AG08395 (cell line): Measurements from ENCODE around the gene SLC35F3.
"Not testable (repeated sequence)": the region's sequence is repeated elsewhere in the genome, so short reads cannot be mapped to it uniquely, and the experiment has no call there.

Source experiments
- DNase-seq: peaks from one replicate; pipeline ENCODE4 v3.0.0; 2012; ENCODE audit warnings: mixed read lengths, low spot score

The SLC35F3 gene

GRCh38 chr1:234199476-234200127 lies 295.1 kb downstream of the SLC35F3 start:
- no peak for DNase-seq

GRCh38 chr1:234200566-234200965 lies 296.1 kb downstream of the SLC35F3 start:
- DNase-seq = no peak

GRCh38 chr1:234201600-234201999 lies 297.1 kb downstream of the SLC35F3 start:
- DNase-seq = no peak

GRCh38 chr1:234205966-234206365 lies 301.5 kb downstream of the SLC35F3 start:
- DNase-seq = no peak

- peak; percentile 67 for DNase-seq
Measured at GRCh38 chr1:234206651-234207284, 302.3 kb downstream of the SLC35F3 start.

GRCh38 chr1:234208351-234208750 lies 303.9 kb downstream of the SLC35F3 start:
- no peak for DNase-seq

DNA sequence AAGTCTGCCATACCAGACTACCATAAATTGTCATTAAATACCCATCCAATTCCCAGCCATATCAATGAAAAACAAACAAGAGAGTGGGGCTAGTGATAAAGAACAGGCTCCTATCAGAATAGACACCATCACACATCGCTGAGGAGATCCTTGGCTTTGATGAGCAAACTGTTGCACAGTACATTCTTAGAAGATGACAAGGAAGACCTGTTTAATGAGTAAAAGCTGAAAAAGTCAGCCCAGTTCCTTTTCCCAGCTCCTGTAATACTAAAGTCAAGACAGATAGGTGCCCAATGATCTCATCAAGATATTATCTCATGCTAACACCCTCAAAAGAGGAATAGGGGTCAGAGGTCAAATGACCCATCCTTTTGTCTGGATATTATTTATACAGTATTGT lies 304.3 kb downstream of the SLC35F3 start:
- no peak for DNase-seq

DNA sequence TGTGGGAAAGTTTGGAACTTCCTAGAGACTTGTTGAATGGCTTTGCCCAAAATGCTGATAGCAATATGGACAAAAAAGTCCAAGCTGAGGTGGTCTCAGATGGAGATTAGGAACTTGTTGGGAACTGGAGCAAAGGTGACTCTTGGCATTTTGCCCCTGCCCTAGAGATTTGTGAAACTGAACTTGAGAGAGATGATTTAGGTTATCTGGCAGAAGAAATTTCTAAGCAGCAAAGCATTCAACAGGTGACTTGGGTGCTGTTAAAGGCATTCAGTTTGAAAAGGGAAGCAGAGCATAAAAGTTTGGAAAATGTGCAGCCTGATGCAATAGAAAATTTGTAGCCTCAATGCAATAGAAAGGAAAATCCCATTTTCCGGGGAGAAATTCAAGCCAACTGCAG lies 306.0 kb downstream of the SLC35F3 start:
- DNase-seq = not testable (repeated sequence)

DNA sequence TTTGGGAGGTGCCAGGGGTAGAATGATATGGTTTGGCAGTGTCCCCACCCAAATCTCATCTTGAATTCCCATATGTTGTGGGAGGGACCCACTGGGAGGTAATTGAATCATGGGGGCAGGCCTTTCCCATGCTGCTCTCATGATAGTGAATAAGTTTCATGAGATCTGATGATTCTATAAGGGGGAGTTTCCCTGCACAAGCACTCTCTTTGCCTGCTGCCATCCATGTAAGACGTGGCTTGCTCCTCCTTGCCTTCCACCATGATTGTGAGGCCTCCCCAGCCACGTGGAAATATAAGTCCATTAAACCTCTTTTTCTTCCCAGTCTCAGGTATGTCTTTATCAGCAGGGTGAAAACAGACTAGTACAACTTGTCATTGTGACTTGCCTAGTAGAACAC lies 307.4 kb downstream of the SLC35F3 start:
- not testable (repeated sequence) for DNase-seq

- DNase-seq = no peak
Measured at GRCh38 chr1:234212764-234213657, 308.5 kb downstream of the SLC35F3 start.

DNA sequence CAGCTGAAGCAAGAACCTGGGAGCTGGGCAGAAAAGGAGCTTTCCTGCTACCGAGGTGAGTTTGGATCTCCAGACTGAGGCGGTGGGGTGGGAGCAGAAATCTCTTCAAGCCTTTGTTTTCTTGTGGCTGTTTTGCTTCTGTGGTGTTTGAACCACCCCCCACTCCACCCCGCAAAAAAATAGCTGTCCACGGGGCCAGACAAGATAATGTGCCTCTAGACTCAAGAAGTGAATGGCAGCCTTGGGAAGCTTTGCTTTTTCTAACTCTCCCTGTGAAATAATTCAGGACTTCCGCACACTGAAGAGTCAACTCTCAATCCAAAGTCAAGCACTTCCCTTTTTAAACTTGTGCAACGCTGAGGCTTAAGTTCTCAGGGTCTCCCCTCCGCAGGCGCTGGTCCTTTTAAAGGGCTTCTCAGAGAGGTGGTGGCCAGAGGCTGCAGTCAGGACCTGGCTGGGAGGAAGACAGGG lies 309.2 kb downstream of the SLC35F3 start:
- DNase-seq = no peak

- DNase-seq = no peak
Measured at GRCh38 chr1:234214129-234214910, 309.8 kb downstream of the SLC35F3 start.

- no peak for DNase-seq
Measured at GRCh38 chr1:234214911-234215892, 310.7 kb downstream of the SLC35F3 start.

DNA sequence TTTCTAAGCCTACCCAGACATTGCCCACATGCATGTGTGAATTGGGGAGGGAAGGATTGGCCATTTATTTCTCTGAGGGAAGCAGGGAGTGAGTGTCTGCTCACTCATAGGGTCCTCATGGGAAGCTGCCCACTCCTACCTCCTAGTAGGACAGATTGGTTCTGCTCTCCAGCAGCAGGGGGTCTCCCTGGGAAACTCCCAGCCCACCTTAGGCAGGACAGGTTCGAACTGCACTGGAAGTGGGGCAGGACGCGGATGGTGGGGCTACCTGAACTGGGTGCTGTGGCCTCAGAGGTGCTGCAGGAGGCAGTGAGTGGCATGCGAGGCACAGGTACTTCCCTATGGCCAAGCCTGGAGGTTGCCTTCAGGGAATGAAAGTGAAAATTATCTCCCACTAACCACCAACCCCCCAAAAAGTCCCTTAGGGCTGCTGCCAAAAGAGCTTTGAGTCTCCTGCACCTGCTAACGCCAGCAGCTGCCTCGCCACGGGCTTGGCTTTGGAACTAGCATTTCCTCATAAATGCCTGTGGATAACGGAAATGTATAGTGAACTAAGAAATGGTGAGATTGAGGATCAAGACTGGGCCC lies 311.7 kb downstream of the SLC35F3 start:
- no peak for DNase-seq

GRCh38 chr1:234217316-234217840 lies 312.9 kb downstream of the SLC35F3 start:
- DNase-seq = no peak

GRCh38 chr1:234218078-234218477 lies 313.6 kb downstream of the SLC35F3 start:
- no peak for DNase-seq

DNA sequence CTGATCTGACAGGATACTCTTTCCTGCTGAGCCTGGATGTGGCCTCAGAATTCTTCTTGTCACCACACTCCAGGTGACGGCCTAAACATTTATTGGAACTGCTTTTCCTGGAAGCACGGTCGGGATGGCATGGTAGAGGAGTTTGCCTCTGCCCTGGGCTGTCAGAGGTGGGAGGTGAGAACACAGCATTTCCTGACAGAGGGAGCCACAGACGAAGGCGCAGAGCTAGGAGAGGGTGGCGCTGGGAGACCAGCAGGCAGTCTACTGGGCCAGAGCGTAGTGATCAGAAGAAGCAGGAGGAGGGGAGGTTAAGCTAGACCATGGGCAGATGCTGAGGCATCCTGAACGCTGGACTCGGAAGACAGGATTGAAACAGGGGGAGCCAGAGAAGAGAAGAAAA lies 315.2 kb downstream of the SLC35F3 start:
- DNase-seq = no peak

DNA sequence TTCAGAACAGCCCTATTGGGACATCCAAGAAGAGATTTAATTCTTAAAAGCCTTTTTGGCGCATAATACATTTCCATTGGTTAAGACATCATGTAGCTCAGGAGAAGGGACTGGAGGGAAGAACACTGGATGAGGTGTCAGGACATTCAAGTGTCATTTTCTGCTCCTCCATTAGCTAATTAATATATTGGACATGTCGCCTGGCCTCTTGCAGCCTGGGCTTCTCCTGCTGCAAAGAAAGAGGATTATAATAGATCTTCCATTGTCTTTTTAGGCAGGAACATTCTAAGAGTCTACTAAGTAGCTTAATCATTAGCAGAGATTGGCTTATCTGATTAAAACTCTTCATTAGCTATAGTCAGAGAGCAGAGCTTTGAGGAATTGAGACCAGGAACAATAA lies 317.1 kb downstream of the SLC35F3 start:
- no peak for DNase-seq

GRCh38 chr1:234222561-234223280 lies 318.2 kb downstream of the SLC35F3 start:
- DNase-seq = no peak
